Smooth muscle cell (in vitro differentiated cells): ENCODE data around the gene SAFB. TPM values are rescaled to one million over a fixed set of nuclear protein-coding genes. Genes with fewer than 3 reads are reported as not detected.

Experiments used
- DNase-seq: peaks from one replicate; lab custom pipeline; 2025; ENCODE audit not compliant: unreplicated experiment; lab: John Stamatoyannopoulos, UW
- H2AFZ ChIP-seq: fragments of 200-600 bp; sonication (generic); 2 replicates; pipeline ENCODE4 v1.6.0; 2016; ENCODE audit warnings: antibody characterized with exemption, low read depth, mild to moderate bottlenecking
- H3F3A ChIP-seq: fragments of 200-600 bp; sonication (generic); 2 replicates; pipeline ENCODE4 v1.6.0; 2017; ENCODE audit warnings: antibody characterized with exemption, low read depth
- H3K27ac ChIP-seq: fragments of 200-600 bp; sonication (generic); 2 replicates; pipeline ENCODE4 v1.5.1; 2016; ENCODE audit warnings: low read depth, mild to moderate bottlenecking
- H3K27me3 ChIP-seq: fragments of 200-600 bp; sonication (generic); 2 replicates; pipeline ENCODE4 v1.6.1; 2016; ENCODE audit warnings: low read depth, mild to moderate bottlenecking
- H3K36me3 ChIP-seq: fragments of 200-600 bp; sonication (generic); 2 replicates; pipeline ENCODE4 v1.5.1; 2016; ENCODE audit warnings: low read depth
- H3K4me1 ChIP-seq: fragments of 200-600 bp; sonication (generic); 2 replicates; pipeline ENCODE4 v1.5.1; 2016; ENCODE audit warnings: low read depth
- H3K4me2 ChIP-seq: fragments of 200-600 bp; sonication (generic); 2 replicates; pipeline ENCODE4 v1.6.0; 2016; ENCODE audit warnings: mild to moderate bottlenecking
- H3K4me3 ChIP-seq: fragments of 200-600 bp; sonication (generic); 2 replicates; pipeline ENCODE4 v1.5.1; 2016; ENCODE audit warnings: mild to moderate bottlenecking
- H3K79me2 ChIP-seq: fragments of 200-600 bp; sonication (generic); 2 replicates; pipeline ENCODE4 v1.6.0; 2016; ENCODE audit warnings: low read depth, mild to moderate bottlenecking
- H3K9ac ChIP-seq: fragments of 200-600 bp; sonication (generic); 2 replicates; pipeline ENCODE4 v1.6.0; 2016; ENCODE audit warnings: low read depth
- H3K9me3 ChIP-seq: fragments of 200-600 bp; sonication (generic); replicated peaks from 2 replicates; pipeline ENCODE4 v1.5.1; 2016; ENCODE audit warnings: low read depth
- H4K20me1 ChIP-seq: fragments of 200-600 bp; sonication (generic); 2 replicates; pipeline ENCODE4 v1.6.0; 2016; ENCODE audit warnings: low read depth
- WGBS: methylation state at CpG from one replicate; pipeline ENCODE4 v1.1.7; 2016; ENCODE audit warnings: low lambda C conversion rate; 5-methylcytosine and 5-hydroxymethylcytosine counted together
- polyA plus RNA-seq: library from polyadenylated mRNA; unstranded; fragments of >200 nt; fragmentation: Nextera tagmentation; extraction: Ambion mirVana; gene quantifications from 2 replicates; pipeline ENCODE4 v1.2.1, GENCODE V29; 2016
- total RNA-seq: library from RNA; depleted of rRNA; stranded (reverse); fragments of >200 nt; gene quantifications from 2 replicates; pipeline ENCODE4 v1.2.3, GENCODE V29; 2014
- TF ChIP-seq, protein P1 (sequence below): fragments of 200-600 bp; sonication (generic); IDR thresholded peaks from 2 replicates; pipeline ENCODE4 v1.5.1; 2017; ENCODE audit warnings: borderline replicate concordance, mild to moderate bottlenecking, antibody characterized with exemption; ENCODE audit not compliant: insufficient read depth, poor library complexity, severe bottlenecking

The SAFB gene
- total and polyA plus RNA-seq, 2 experiments from 2014 or later = 22.8 to 74.3 TPM

DNA sequence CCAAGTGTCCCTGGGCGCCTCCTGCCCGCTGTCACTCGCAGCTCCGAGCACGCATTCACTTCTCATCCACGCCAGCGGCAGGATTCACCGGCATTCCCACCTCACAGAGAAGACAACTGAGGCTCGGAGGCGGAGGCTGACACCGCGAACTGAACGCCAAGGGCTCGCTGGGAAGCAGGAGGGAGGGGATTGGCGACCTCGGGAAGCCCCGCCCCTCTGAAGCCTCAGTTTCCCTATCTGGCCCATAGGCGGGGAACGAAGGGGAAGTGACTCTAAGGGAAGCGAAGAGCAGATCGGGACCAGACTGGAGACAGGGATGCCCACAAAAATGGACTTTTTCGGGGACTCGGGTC is 57.2 kb downstream of the SAFB start:
- Histone ChIP-seq H4K20me1 (no peaks in the 10 kb centered on the region), H3K4me2 (peak overlapping the region; percentile 97), H3F3A (no peaks in the 10 kb centered on the region), H3K79me2 (peaks cover 10% of the 10 kb centered on the region), H3K9ac (peak overlapping the region; percentile 88), H3K27me3 (no peaks in the 10 kb centered on the region), H2AFZ (no peak overlapping the region), H3K4me1 (no peaks in the 10 kb centered on the region), H3K27ac (peak overlapping the region; percentile 50), H3K36me3 (no peaks in the 10 kb centered on the region), H3K4me3 (peak overlapping the region; percentile 80), H3K9me3 (no peaks in the 10 kb centered on the region)
- no peak for DNase-seq
- TF ChIP-seq, protein P1, sequence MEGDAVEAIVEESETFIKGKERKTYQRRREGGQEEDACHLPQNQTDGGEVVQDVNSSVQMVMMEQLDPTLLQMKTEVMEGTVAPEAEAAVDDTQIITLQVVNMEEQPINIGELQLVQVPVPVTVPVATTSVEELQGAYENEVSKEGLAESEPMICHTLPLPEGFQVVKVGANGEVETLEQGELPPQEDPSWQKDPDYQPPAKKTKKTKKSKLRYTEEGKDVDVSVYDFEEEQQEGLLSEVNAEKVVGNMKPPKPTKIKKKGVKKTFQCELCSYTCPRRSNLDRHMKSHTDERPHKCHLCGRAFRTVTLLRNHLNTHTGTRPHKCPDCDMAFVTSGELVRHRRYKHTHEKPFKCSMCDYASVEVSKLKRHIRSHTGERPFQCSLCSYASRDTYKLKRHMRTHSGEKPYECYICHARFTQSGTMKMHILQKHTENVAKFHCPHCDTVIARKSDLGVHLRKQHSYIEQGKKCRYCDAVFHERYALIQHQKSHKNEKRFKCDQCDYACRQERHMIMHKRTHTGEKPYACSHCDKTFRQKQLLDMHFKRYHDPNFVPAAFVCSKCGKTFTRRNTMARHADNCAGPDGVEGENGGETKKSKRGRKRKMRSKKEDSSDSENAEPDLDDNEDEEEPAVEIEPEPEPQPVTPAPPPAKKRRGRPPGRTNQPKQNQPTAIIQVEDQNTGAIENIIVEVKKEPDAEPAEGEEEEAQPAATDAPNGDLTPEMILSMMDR = no peak
- WGBS = under 1% methylated on average over 23 of the region's 23 CpGs

DNA sequence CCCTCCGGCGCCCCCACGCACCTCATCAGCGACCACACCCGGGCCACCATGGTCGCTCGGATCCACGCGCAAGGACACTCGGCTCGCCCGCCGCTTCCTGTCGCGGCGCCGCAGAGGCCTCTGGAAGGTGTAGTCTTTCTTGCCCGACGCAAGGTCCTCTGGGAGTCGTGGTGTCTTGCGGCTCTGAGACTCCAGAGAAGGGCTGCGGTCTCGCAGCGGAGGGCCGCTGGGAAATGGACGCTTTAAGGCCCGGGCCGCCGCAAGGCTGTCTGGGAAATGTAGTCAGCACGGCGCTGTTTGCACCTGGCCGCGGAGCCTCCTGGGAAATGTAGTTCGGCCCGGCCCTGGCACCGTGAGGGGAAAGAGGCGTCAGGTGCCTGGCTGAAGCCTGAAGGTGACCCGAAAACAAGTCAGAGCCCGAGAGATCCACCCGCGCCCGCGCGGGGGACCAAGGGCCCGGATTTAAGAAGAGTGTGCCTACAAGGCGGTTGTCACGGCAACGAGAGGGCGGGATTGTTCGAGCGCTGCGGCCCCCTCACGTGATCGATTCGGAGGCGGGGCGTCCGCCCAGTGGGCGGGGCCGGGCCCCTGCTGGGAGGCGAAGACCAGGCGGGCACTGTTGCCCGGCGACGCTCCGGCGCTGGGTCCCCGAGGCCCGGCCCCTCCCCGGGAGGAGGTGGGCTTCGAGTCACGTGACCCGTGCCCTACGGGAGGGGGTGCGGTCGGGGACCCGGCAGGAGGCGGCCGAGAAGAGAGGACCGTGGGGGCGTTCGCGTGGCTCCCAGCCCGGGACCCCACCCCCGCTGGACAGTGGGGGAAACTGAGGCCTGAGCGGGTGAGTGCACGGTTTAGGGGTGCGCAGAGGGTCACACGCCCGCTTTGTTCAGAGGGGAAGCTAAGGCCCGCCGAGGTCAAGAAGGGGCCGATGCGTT is 57.8 kb downstream of the SAFB start, which contains the start of the genes HSD11B1L and MICOS13:
HSD11B1L (plus strand) TSS at position 591 of the 932 bp plus-strand sequence. CDS start 3,806 bp downstream, outside the sequence.
MICOS13 (minus strand) TSS at position 80 of the 932 bp plus-strand sequence; CDS start at position 50, 30 bp downstream.
- no peaks in the 10 kb centered on the region for H3K9me3 ChIP-seq
- H3F3A ChIP-seq = peaks cover 2% of the 10 kb centered on the region
- no peaks in the 10 kb centered on the region for H3K4me1 ChIP-seq
- H3K79me2 ChIP-seq = peaks cover 10% of the 10 kb centered on the region
- no peaks in the 10 kb centered on the region for H3K36me3 ChIP-seq
- H3K4me3 ChIP-seq = peak within 1 kb of the TSS; percentile 80
- TF ChIP-seq, protein P1 = no peak
- H3K9ac ChIP-seq = peak within 1 kb of the TSS; percentile 88
- peak; percentile 100 for DNase-seq
- WGBS = under 1% methylated on average over 62 of the region's 94 CpGs
- H3K4me2 ChIP-seq = peak within 1 kb of the TSS; percentile 97
- H4K20me1 ChIP-seq = no peaks in the 10 kb centered on the region
- H3K27ac ChIP-seq = peak within 1 kb of the TSS; percentile 83
- H3K27me3 ChIP-seq = no peaks in the 10 kb centered on the region
- H2AFZ ChIP-seq = no peak within 1 kb of the TSS

DNA sequence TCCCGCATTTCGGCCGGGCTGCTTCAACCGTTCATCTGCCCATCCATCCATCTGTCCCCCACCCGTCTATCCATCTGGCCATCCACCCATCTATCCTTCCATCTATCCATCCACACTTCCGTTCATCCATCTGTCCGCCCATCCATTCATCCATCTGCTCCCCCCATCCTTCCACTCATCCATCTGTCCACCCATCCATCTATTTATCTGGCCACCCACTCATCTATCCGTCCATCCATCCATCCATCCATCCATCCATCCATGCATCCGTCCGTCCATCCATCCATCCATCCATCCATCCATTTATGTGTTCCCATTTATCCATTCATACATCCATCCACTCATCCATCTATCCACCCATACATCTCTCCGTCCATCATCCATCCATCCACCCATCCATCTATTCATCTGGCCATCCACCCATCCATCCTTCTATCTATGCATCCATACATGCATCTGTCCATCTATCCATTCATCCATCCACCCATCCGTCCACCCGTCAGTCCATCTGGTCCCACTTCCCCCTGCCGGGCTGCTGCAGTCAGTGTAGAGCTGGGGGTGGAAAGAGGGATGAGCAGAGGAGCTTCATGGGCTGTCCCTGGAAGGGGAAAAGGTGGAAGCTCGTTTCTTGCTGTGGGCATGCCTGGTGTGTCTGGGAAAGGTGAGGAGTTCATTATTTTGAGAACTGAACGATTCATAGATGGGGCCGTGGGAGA is 58.7 kb downstream of the SAFB start:
- DNase-seq = no peak
- H3K27me3 ChIP-seq = no peaks in the 10 kb centered on the region
- H3K36me3 ChIP-seq = no peaks in the 10 kb centered on the region
- H3F3A ChIP-seq = peaks cover 6% of the 10 kb centered on the region
- H4K20me1 ChIP-seq = peaks cover 4% of the 10 kb centered on the region
- no peaks in the 10 kb centered on the region for H3K9me3 ChIP-seq
- peak overlapping the region; percentile 97 for H3K4me2 ChIP-seq
- no peak overlapping the region for H3K27ac ChIP-seq
- TF ChIP-seq, protein P1 = no peak
- WGBS = 89% methylated on average over 13 of the region's 17 CpGs
- peak overlapping the region; percentile 80 for H3K4me3 ChIP-seq
- H3K9ac ChIP-seq = peak overlapping the region; percentile 88
- H2AFZ ChIP-seq = no peak overlapping the region
- H3K79me2 ChIP-seq = peaks cover 10% of the 10 kb centered on the region
- no peaks in the 10 kb centered on the region for H3K4me1 ChIP-seq
